Measurements from ENCODE around the gene CLEC11A.

The CLEC11A gene

GRCh38 chr19:50695251-50696093 lies 27.7 kb upstream of the CLEC11A start:
- no peak overlapping the region for H3K4me3 ChIP-seq (ENCODE audit: low read depth, low read length)
- TF ChIP-seq MAX (IDR thresholded peaks at IDR 0.05; ENCODE audit: low read depth, low read length) (peak; percentile 36; the same call in 1 of the 2 replicates), MYC (IDR thresholded peaks at IDR 0.05; ENCODE audit: low read depth, low read length) (no peak), POLR2A (IDR thresholded peaks at IDR 0.05; ENCODE audit: extremely low read depth, insufficient read length) (no peak)
- TF ChIP-seq, protein P1, sequence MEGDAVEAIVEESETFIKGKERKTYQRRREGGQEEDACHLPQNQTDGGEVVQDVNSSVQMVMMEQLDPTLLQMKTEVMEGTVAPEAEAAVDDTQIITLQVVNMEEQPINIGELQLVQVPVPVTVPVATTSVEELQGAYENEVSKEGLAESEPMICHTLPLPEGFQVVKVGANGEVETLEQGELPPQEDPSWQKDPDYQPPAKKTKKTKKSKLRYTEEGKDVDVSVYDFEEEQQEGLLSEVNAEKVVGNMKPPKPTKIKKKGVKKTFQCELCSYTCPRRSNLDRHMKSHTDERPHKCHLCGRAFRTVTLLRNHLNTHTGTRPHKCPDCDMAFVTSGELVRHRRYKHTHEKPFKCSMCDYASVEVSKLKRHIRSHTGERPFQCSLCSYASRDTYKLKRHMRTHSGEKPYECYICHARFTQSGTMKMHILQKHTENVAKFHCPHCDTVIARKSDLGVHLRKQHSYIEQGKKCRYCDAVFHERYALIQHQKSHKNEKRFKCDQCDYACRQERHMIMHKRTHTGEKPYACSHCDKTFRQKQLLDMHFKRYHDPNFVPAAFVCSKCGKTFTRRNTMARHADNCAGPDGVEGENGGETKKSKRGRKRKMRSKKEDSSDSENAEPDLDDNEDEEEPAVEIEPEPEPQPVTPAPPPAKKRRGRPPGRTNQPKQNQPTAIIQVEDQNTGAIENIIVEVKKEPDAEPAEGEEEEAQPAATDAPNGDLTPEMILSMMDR (IDR thresholded peaks at IDR 0.05; ENCODE audit: low read depth, low read length) = no peak
- DNase-seq (ENCODE audit: low read depth) = peak; percentile 43

- TF ChIP-seq MAX (IDR thresholded peaks at IDR 0.05; ENCODE audit: low read depth, low read length) (no peak), MYC (IDR thresholded peaks at IDR 0.05; ENCODE audit: low read depth, low read length) (no peak), POLR2A (IDR thresholded peaks at IDR 0.05; ENCODE audit: extremely low read depth, insufficient read length) (no peak)
- TF ChIP-seq, protein P1 (IDR thresholded peaks at IDR 0.05; ENCODE audit: low read depth, low read length) = no peak
- no peak for DNase-seq (ENCODE audit: low read depth)
- no peak overlapping the region for H3K4me3 ChIP-seq (ENCODE audit: low read depth, low read length)
Observed at GRCh38 chr19:50696094-50696483, 27.1 kb upstream of the CLEC11A start.

DNA sequence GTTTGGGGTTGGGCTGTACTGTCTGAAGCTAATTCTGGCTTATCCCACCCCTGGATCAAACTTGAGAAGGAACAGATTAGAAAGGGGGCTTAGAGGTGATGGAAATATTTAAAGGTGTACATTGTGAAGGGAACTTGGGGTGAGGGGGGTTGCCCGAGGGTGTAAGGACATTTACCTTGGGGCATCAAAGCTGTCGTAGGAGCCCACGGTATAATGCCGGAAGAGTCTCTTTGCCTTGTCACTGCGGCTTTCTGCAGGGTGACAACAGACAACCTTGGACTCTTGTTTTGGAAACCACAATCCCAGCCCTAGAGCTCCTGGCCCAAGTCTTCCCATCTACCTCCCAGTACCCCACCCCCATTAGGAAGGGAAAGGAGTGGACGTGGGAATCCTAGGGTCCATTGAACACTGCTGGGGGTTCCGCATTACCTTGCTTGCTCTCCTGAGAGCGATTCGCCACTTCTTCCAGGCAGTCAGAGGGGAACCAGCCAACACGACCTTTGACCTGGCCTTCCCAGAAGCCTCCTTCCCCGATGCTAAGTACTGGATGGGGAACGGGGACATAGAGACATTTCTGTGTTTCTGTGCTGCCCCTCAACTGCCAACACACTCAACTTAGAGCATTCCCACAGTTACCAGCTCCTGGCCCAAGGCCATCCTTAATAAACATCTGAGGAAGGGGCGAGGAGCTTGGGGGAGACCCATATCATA lies 25.6 kb upstream of the CLEC11A start:
- no peak for DNase-seq (ENCODE audit: low read depth)
- no peak overlapping the region for H3K4me3 ChIP-seq (ENCODE audit: low read depth, low read length)
- TF ChIP-seq POLR2A (IDR thresholded peaks at IDR 0.05; ENCODE audit: extremely low read depth, insufficient read length) (no peak), MYC (IDR thresholded peaks at IDR 0.05; ENCODE audit: low read depth, low read length) (no peak), MAX (IDR thresholded peaks at IDR 0.05; ENCODE audit: low read depth, low read length) (no peak)
- TF ChIP-seq, protein P1 (IDR thresholded peaks at IDR 0.05; ENCODE audit: low read depth, low read length) = no peak

- TF ChIP-seq MAX (IDR thresholded peaks at IDR 0.05; ENCODE audit: low read depth, low read length) (no peak), MYC (IDR thresholded peaks at IDR 0.05; ENCODE audit: low read depth, low read length) (no peak), POLR2A (IDR thresholded peaks at IDR 0.05; ENCODE audit: extremely low read depth, insufficient read length) (no peak)
- TF ChIP-seq, protein P1 (IDR thresholded peaks at IDR 0.05; ENCODE audit: low read depth, low read length) = no peak
- no peak for DNase-seq (ENCODE audit: low read depth)
Observed at GRCh38 chr19:50701367-50701985, 21.7 kb upstream of the CLEC11A start.

GRCh38 chr19:50702158-50702870 lies 20.9 kb upstream of the CLEC11A start:
- TF ChIP-seq MYC (IDR thresholded peaks at IDR 0.05; ENCODE audit: low read depth, low read length) (no peak), MAX (IDR thresholded peaks at IDR 0.05; ENCODE audit: low read depth, low read length) (no peak), POLR2A (IDR thresholded peaks at IDR 0.05; ENCODE audit: extremely low read depth, insufficient read length) (no peak)
- TF ChIP-seq, protein P1 (IDR thresholded peaks at IDR 0.05; ENCODE audit: low read depth, low read length) = no peak
- no peak overlapping the region for H3K4me3 ChIP-seq (ENCODE audit: low read depth, low read length)
- DNase-seq (ENCODE audit: low read depth) = no peak

More at GRCh38 chr19:50701367-50701985, 21.7 kb upstream of the CLEC11A start:
- no peak overlapping the region for H3K4me3 ChIP-seq (ENCODE audit: low read depth, low read length)
